Fibroblast of skin of back (primary cell): Measurements from ENCODE around the gene FKBP1B.
"Not testable (repeated sequence)": the region's sequence is repeated elsewhere in the genome, so short reads cannot be mapped to it uniquely, and the experiment has no call there.

Source experiments
- DNase-seq: peaks from one replicate; pipeline ENCODE4 v3.0.0-alpha.2; 2013

Gene FKBP1B

GRCh38 chr2:24072259-24072658 is 22.7 kb downstream of the FKBP1B start:
- no peak for DNase-seq

DNA sequence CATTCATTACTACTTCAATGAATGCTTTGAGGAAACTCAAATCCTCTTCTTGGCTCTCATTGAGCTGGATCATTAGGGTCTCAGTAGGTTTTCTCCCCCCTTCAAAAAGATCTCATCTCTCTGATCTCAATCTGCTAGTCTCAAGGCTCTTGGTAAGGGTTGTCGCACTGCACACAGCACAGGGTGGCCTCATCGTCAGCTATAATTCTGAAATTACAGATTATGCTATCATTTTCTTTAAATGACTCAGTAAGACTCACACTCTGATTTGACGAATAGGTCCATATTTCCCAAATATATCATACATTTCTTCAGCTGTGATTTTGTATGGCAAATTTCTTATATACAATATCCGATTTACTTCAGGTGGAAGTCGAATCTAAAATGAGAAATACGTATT is 24.3 kb downstream of the FKBP1B start:
- no peak for DNase-seq

GRCh38 chr2:24075259-24075658 is 25.7 kb downstream of the FKBP1B start:
- DNase-seq = no peak

DNA sequence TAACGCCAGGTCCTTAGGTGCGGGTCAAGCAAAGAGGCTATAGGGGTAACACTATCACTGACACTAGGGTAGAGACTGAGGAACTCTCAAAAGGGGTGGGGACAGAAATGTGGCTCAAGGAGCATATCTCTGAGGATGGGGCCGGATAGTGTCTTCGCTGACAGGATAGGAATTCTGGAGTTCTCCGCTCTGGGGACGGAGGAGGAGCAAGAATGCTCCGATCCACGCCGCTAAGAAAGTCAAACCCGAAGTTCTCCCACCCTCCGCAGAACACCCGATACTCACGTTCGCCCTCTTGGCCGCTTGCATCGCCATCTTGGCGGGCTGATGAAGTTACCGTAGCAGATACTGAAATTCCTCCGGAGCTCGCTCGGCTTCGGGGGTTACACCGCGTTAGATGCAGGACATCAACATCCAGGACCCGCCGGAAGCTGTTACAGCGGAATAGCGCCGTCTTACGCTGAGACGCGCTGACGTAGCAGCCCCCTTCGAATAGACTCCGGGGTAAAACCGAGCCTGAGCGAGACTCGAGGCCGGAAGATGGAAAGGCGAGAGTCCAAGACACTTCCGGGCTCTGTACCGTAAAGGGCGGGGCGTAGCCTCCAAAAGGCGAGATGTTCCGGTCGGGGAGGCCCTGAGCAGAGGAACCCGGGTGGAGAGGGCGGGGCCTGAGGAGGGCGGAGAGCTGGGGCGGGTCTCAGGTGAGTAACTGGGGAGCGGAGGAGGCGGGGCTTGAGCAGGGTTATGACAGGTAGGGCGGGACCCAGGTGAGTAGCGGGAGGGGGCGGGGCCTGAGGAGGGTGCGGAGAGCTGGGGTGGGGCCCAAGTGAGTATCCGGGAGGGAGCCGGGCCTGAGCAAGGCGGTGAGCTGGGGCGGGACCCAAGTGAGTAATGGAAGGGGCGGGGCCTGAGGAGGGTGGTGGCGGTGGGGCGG is 26.6 kb downstream of the FKBP1B start, which contains the start of gene SF3B6:
Gene SF3B6, minus strand, starts transcription at position 412 of the 934 bp plus-strand sequence. Its CDS starts 97 bp downstream, at position 315.
- DNase-seq = peak; percentile 99

GRCh38 chr2:24076849-24077534 is 27.5 kb downstream of the FKBP1B start:
- DNase-seq = no peak

GRCh38 chr2:24077535-24077877 is 28.0 kb downstream of the FKBP1B start:
- peak; percentile 6 for DNase-seq

DNA sequence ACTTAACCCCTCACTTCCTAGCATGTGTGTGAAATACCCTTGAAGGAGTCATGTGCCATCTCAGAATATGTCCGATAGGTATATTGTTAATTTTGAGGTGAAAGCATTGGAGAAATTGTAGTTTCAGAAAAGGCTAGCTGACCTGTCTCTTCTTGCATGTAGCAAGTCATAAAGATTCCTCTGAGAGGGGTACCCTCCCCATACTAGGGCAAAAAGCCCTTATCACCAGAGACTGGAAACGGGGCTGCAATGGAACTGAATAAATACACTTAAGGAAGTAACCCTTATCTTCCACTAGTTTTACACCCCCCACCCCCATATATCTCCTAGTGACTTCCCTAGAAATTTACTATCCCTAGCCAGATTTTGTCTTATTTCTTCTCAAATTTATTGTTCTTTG is 28.3 kb downstream of the FKBP1B start:
- no peak for DNase-seq

GRCh38 chr2:24080701-24081100 is 31.2 kb downstream of the FKBP1B start:
- no peak for DNase-seq

DNA sequence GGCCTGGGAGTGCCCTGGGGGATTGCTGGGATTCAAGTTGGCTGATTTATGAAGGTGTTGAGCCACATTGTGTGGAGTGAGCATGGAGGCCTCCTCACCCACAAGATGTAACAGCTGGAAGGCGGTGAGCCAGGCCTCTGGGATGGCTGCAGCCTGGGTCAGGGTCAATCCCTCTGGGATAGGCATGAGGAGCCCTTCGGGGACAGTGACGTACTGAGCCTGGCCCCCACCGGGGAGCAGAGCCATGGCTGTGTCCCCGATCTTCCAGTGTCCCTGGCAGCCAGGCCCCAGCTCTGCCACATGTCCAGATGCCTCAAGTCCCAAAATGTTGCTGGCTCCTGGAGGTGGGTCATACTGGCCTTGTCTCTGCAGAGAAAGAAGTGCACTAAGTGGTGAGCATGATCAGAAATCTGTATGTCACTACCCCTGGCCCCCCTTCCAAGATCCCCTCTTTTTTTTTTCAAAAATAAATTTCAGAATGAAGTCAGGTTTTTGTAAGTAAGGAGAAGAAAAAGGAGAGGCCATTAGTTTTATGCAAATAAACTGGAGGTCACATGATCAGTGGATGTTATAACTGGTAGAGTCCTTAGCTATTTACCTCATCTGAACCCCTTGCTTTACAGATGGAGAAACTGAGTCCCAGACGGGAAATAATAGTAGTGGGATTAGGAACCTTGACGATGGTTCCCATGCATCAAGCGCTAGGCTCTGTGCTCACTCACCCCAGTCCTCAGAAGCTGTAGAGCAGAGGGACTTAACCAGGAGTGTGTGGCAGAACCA is 33.4 kb downstream of the FKBP1B start:
- no peak for DNase-seq

DNA sequence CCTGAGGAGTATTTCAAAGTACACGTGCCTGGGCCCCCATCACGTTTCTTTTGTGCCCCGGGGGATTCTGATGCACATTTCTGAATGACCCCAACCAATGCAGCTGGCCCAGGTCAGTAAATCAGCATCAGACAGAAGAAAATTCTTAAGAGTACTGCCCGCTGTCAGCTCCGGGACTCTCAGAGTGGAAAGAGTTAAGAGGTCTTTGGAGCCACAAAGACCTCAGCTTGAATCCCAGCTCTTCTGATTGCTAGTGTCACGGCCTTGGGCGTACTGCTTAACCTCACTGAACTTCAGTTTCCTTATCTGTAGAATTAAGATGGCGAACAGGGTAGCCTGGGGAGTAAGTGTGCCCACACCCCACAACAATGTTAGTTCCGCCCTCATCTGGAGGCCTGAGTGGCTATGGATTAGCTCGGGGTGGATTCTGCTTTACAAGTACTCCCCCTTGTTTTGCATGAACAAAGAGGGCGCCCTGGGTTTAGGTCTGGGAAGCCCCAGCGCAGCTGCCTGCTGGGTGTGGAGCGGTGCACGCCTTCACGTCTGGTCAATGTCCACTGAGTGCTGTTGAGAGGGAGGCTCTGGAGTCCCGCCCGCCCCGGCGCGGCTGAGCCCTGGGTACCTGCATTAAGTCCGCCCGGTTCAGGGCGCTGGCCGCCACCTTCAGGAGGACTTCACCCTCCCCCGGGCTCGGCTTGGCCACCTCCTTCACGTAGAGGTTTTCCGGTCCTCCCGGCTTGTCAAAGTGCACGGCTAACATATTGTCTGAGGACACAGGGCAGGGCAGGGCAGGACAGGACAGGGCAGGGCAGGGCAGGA is 34.2 kb downstream of the FKBP1B start:
- DNase-seq = peak; percentile 83

GRCh38 chr2:24084386-24085199 is 35.1 kb downstream of the FKBP1B start, which contains the start of gene TP53I3:
Gene TP53I3, minus strand, starts transcription at chr2:24084834. Its CDS starts 508 bp downstream, at chr2:24084326.
- peak; percentile 89 for DNase-seq

GRCh38 chr2:24085200-24085489 is 35.6 kb downstream of the FKBP1B start:
- no peak for DNase-seq

DNA sequence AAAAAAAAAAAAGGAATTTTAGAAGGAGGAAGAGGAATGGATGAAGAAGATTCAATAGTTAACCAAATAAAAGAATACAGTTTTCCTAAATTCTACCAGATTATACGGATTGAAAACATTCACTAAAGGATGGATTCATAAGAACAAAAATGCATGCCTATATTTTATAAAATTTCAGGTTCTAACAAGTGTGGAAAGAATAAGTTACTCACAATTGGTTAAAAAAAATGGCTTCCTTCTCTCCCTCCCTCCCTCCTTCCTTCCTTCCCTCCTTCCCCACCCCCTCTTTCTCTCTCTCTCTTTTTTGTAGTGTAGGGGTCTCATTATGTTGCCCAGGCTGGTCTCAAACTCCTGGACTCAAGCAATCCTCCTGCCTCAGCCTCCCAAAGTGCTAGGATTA is 36.7 kb downstream of the FKBP1B start:
- DNase-seq = no peak

DNA sequence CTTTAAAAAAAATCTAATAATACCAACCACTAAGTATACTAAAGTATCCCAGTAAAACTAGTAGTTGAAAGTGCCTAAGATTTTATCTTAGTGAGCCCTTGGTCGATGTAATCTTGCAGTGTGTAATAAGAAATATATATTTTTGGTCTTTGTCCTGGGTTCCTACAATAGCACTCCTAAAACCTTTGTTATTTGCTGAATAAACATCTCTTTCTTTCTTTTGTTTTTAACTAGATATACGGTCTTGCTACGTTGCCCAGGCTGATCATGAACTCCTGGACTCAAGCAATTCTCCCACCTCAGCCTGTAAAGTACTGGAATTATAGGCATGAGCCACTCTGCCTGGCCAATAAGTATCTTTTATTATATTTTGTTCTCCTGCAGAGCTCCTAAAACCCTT is 37.5 kb downstream of the FKBP1B start:
- no peak for DNase-seq

DNA sequence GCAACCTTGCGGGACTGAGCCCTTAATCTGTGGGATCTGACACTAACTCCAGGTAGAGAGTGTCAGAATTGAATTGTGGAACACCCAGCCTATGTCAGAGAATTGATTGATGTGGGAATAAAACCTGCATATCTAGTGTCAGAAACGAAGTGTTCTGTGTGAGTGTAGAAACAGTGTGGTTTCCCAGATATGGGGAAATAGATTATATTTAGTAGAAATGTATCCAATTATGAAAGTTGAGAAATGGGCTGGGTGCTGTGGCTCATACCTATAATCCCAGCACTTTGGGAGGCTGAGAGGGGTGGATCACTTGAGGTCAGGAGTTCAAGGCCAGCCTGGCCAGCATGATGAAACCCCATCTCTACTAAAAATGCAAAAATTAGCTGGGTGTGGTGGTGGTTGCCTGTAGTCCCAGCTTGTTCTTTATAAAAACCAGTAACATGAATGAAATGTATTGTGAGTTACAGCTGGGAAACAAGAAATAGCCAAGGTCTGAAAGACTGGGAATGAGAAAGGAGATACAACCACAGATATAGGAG is 39.3 kb downstream of the FKBP1B start:
- no peak for DNase-seq

DNA sequence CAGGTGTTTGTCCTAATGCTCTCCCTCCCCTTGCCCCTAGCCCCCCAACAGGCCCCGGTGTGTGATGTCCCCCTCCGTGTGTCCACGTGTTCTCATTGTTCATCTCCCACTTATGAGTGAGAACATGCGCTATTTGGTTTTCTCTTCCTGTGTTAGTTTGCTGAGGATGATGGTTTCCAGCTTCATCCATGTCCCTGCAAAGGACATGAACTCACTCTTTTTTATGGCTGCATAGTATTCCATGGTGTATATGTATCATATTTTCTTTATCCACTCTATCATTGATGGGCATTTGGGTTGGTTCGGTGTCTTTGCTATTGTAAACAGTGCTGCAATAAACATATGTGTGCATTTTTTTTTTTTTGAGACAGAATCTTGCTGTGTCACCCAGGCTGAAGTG is 43.7 kb downstream of the FKBP1B start:
- not testable (repeated sequence) for DNase-seq

- not testable (repeated sequence) for DNase-seq
These were observed 45.7 kb downstream of the FKBP1B start for GRCh38 chr2:24095171-24095677.

- DNase-seq = not testable (repeated sequence)
These were observed 51.2 kb downstream of the FKBP1B start for GRCh38 chr2:24100732-24101131.

DNA sequence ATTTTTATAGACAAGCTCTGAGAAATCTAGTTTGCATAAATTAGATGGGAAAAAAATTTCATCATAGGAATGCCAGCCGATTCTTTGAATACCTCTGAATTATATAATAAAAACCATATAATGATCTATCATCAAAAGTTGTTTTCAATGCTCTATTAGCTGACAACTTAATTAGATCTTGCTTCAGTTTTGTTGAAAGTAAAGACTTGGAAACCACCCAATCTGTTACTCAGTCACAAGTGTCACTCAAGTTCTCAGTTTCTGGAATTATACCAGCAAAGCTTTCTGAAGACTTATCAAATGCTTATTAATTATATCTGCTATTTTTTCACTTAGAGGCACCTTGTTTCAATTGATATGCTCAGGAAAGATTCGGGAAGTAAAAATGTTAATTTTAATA is 52.5 kb downstream of the FKBP1B start:
- DNase-seq = no peak

- no peak for DNase-seq
These were observed 53.1 kb downstream of the FKBP1B start for GRCh38 chr2:24102677-24103076.
